HFF-Myc (cell line): ENCODE data around the gene DYNC1LI2.

ENCODE experiments used
- DNase-seq: peaks from one replicate; pipeline ENCODE4 v3.0.0-alpha.2; 2011; ENCODE audit warnings: low read depth; ENCODE audit errors: extremely low read depth
- H3K4me3 ChIP-seq: replicated peaks from 2 replicates; pipeline ENCODE4 v1.5.1; 2011; ENCODE audit warnings: low read depth, mild to moderate bottlenecking, control low read depth, low read length
- TF ChIP-seq, protein P1 (sequence below): IDR thresholded peaks from 2 replicates; pipeline ENCODE4 v1.5.1; 2012; ENCODE audit warnings: mild to moderate bottlenecking, low read depth, low read length, control low read depth; ENCODE audit errors: missing control alignments

DYNC1LI2 gene

DNA sequence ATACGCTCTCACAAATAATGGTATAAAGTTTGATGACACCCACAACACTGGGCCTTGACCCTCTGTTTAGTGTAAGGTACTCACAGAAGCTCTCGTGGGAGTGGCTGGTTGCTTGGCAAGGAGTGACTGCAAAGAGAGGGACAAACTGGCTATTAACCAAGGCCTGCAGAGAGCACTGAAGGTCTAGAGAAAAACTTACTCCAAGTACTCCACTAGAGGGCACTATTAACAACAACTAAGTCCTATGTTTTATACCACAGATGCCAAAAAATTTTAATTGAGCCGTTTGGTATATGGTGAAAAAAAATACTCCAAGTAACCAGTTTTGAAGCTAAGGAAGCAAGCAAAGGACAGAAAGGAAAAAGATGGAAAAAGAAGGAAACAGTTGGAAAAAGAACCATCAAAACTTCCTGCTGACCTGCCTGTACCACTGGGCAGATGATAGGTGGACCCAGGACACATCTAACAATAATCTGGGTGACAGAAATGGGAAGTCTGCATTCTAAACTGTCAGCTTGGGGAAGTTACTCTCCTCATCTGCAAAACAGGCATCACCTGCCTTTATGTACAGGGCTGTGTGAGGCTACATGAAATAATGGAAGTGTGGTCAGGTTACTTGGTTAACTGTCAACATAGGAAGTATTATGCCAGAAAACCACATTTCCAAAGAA lies 23.2 kb downstream of the DYNC1LI2 start:
- DNase-seq: no peak
- TF ChIP-seq, protein P1, sequence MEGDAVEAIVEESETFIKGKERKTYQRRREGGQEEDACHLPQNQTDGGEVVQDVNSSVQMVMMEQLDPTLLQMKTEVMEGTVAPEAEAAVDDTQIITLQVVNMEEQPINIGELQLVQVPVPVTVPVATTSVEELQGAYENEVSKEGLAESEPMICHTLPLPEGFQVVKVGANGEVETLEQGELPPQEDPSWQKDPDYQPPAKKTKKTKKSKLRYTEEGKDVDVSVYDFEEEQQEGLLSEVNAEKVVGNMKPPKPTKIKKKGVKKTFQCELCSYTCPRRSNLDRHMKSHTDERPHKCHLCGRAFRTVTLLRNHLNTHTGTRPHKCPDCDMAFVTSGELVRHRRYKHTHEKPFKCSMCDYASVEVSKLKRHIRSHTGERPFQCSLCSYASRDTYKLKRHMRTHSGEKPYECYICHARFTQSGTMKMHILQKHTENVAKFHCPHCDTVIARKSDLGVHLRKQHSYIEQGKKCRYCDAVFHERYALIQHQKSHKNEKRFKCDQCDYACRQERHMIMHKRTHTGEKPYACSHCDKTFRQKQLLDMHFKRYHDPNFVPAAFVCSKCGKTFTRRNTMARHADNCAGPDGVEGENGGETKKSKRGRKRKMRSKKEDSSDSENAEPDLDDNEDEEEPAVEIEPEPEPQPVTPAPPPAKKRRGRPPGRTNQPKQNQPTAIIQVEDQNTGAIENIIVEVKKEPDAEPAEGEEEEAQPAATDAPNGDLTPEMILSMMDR: peak; percentile 48
- no peak overlapping the region for H3K4me3 ChIP-seq

GRCh38 chr16:66720766-66721165 lies 30.6 kb downstream of the DYNC1LI2 start:
- H3K4me3 ChIP-seq: no peak overlapping the region
- no peak for DNase-seq
- TF ChIP-seq, protein P1: no peak

DNA sequence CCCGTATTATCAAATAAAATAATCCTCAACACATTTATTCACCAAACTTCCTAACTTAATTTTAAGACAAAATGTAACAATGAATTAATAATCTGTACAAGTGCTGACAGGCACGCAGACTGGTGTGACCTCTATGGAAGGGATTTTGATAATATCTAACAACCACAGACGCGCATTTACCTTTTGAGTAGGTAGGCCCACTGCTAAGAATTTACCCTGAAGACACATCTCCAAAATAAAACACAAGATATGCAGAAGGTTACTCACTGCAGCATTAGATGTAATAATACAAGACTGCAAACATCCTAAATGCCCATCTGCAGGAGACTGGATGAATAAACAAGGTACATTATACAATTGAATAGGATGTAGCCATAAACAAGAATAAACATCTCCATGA lies 32.2 kb downstream of the DYNC1LI2 start:
- TF ChIP-seq, protein P1: no peak
- no peak overlapping the region for H3K4me3 ChIP-seq
- no peak for DNase-seq

GRCh38 chr16:66717776-66718175 lies 33.6 kb downstream of the DYNC1LI2 start:
- TF ChIP-seq, protein P1: no peak
- DNase-seq: no peak
- H3K4me3 ChIP-seq: no peak overlapping the region

GRCh38 chr16:66717112-66717675 lies 34.2 kb downstream of the DYNC1LI2 start:
- DNase-seq: peak; percentile 77
- H3K4me3 ChIP-seq: no peak overlapping the region
- TF ChIP-seq, protein P1: peak; percentile 70

DNA sequence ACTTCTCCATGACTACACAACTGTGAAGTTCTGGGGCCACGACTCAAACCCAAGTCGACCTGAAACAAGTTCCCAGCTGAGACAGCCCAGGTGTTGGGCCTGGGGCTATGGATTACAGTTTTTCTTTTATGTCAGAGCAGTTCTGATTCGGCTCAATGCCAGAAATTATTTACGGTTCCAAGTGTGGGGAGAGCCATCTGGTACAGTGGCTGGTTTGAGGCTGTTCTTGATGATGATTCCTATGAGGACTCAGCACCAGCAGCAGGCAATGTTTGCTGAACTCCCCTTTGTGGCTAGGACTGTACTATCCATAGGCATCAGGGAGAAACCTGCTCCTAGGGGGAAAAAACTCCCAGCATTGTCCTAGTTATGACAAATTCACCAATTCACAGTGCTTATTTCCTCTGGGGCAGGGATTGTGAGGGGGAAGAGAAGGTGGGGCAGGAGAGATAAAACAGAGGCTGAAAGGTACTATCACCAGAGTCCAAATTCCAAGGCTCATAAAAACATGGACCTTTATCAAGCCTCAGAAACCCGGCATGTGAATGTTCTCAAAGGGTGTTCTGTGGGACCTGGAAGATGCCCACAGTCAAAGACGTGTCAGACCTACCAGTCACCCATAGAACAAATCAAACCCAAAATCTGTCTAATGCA lies 36.6 kb downstream of the DYNC1LI2 start:
- peak; percentile 42 for DNase-seq
- H3K4me3 ChIP-seq: no peak overlapping the region
- TF ChIP-seq, protein P1: no peak
